Activated B cell treated with CpG ODN at 0.5 μM for 24 hours (primary cell): ENCODE measurements around the gene BRD1. TPM values are rescaled to one million over a fixed set of nuclear protein-coding genes. Genes with fewer than 3 reads are reported as not detected.

ENCODE experiments used
- ATAC-seq: fragments of 200-7000 bp; cut with Tn5 transposase; one replicate; pipeline ENCODE4 v1.10.0; 2021; ENCODE audit warnings: low read depth, mild to moderate bottlenecking, moderate library complexity
- CTCF ChIA-PET: fragments of 350-600 bp; sonication (Branson Sonifier 250); formaldehyde crosslinking; loops from one replicate; lab custom pipeline; 2021; ENCODE audit warnings: antibody characterized with exemption; lab: Charles Lee
- POLR2A ChIA-PET: fragments of 350-600 bp; sonication (Branson Sonifier 250); formaldehyde crosslinking; loops from one replicate; lab custom pipeline; 2021; ENCODE audit warnings: antibody characterized with exemption; lab: Charles Lee
- DNase-seq: peaks from one replicate; pipeline ENCODE4 v3.0.0; 2022
- H3K27ac Mint-ChIP-seq: one replicate; pipeline ENCODE4 v1.8.0; 2020; ENCODE audit warnings: mixed read lengths
- H3K27me3 Mint-ChIP-seq: one replicate; pipeline ENCODE4 v1.8.0; 2021; ENCODE audit warnings: mixed read lengths
- H3K36me3 Mint-ChIP-seq: one replicate; pipeline ENCODE4 v1.8.0; 2021; ENCODE audit warnings: low read depth, mixed read lengths
- H3K4me1 Mint-ChIP-seq: one replicate; pipeline ENCODE4 v1.8.0; 2021; ENCODE audit warnings: mixed read lengths
- H3K4me3 Mint-ChIP-seq: one replicate; pipeline ENCODE4 v1.8.0; 2020; ENCODE audit warnings: mild to moderate bottlenecking, mixed read lengths
- H3K9me3 Mint-ChIP-seq: one replicate; pipeline ENCODE4 v1.8.0; 2020; ENCODE audit warnings: mixed read lengths
- intact Hi-C: fragments of 100-400 bp; cut with micrococcal nuclease; formaldehyde crosslinking; loops from one replicate; pipeline ENCODE4 v1.15.1; 2024
- total RNA-seq: library from RNA; stranded (reverse); gene quantifications from 2 replicates; pipeline ENCODE4 v1.2.3, GENCODE V29; 2022
- TF ChIP-seq, protein P1 (sequence below): fragments of 200-600 bp; IDR thresholded peaks from one replicate; pipeline ENCODE4 v1.8.0; 2022; ENCODE audit warnings: antibody characterized with exemption, mild to moderate bottlenecking

The BRD1 gene
- total RNA-seq, 1 donor from 2014 or later: 45.8 TPM

DNA sequence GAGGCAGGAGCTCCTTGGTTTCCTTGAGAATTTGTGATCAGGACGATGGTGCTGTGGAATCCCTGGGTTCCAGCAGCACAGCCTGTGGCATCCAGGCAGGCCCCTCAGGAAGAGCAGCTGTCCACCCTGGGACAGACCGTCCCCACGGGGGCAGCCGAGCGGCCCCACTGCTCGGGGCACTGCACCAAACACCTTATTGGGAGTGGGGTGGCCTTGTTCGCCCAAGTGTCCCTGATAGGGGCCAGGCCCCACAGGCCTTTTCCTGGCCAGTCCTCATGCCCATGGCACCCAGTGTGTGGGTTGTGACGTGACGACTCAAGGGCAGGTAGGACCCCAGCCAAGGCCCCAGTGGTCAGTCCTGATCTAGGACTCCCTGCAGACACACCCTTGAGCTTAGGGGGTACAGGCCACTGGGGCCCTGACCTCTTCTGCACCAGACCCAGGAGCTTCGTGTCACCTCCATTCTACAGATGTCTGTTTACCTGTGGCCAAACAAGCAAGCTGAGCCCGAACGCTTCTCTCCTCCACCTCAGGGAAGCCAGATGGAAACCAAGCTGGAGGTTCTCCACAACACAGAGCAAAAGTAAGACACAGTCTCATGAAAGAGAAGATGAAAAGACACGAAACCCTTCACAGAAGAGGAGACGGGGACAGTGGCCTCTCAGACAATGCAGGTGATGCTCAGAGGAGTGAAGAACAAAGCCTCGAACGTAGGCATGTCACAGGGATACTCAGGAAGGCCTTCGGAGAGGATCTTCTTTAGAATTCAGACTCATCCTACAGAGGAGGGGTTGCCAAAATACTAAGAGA lies 1.6 kb upstream of the BRD1 start:
- intact Hi-C loops: loop anchor here (5.0 to 10.0 kb wide), 2 partner anchors 206 to 363 kb away; no protein-coding TSS in a partner anchor
- H3K4me3 Mint-ChIP-seq: peak overlapping the region; percentile 51
- H3K36me3 Mint-ChIP-seq: peaks cover 14% of the 10 kb centered on the region
- ChIA-PET POLR2A (interaction anchor here (0.6 to 1.7 kb wide), 4 partner anchors 9 to 133 kb away, joined by 3 to 7 read pairs (median 4); no protein-coding TSS in a partner anchor), CTCF (interaction anchor here (1.1 kb wide), 1 partner anchor 12 kb away, joined by 4 read pairs; no protein-coding TSS in a partner anchor)
- no peaks in the 10 kb centered on the region for H3K9me3 Mint-ChIP-seq
- H3K27me3 Mint-ChIP-seq: peaks cover 4% of the 10 kb centered on the region
- no peak for ATAC-seq
- H3K4me1 Mint-ChIP-seq: peaks cover 39% of the 10 kb centered on the region
- DNase-seq: no peak
- TF ChIP-seq, protein P1, sequence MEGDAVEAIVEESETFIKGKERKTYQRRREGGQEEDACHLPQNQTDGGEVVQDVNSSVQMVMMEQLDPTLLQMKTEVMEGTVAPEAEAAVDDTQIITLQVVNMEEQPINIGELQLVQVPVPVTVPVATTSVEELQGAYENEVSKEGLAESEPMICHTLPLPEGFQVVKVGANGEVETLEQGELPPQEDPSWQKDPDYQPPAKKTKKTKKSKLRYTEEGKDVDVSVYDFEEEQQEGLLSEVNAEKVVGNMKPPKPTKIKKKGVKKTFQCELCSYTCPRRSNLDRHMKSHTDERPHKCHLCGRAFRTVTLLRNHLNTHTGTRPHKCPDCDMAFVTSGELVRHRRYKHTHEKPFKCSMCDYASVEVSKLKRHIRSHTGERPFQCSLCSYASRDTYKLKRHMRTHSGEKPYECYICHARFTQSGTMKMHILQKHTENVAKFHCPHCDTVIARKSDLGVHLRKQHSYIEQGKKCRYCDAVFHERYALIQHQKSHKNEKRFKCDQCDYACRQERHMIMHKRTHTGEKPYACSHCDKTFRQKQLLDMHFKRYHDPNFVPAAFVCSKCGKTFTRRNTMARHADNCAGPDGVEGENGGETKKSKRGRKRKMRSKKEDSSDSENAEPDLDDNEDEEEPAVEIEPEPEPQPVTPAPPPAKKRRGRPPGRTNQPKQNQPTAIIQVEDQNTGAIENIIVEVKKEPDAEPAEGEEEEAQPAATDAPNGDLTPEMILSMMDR: no peak
- H3K27ac Mint-ChIP-seq: peak overlapping the region; percentile 63

- H3K4me1 Mint-ChIP-seq: peaks cover 45% of the 10 kb centered on the region
- ChIA-PET POLR2A (interaction anchor here (0.6 to 1.7 kb wide), 3 partner anchors 10 to 134 kb away, joined by 3 to 7 read pairs (median 3); no protein-coding TSS in a partner anchor), CTCF (no interaction called here)
- peak overlapping the region; percentile 44 for H3K4me3 Mint-ChIP-seq
- peaks cover 20% of the 10 kb centered on the region for H3K36me3 Mint-ChIP-seq
- H3K27me3 Mint-ChIP-seq: peaks cover 4% of the 10 kb centered on the region
- no peaks in the 10 kb centered on the region for H3K9me3 Mint-ChIP-seq
- ATAC-seq (no peak), DNase-seq (no peak)
- intact Hi-C loops: loop anchor here (5.0 to 10.0 kb wide), 2 partner anchors 206 to 364 kb away; no protein-coding TSS in a partner anchor
- TF ChIP-seq, protein P1: no peak
- peak overlapping the region; percentile 63 for H3K27ac Mint-ChIP-seq
Measured at GRCh38 chr22:49828599-49828965, 909 bp upstream of the BRD1 start.

- TF ChIP-seq, protein P1: no peak
- POLR2A ChIA-PET: interaction anchor here (1.6 kb wide), 2 partner anchors 90 to 98 kb away, joined by 5 to 6 read pairs; no protein-coding TSS in a partner anchor
- DNase-seq (no peak), ATAC-seq (peak; percentile 29)
- intact Hi-C loops: loop anchor here (1.0 to 10.0 kb wide), 4 partner anchors 26 to 365 kb away; partner anchors contain the start of genes ALG12, CRELD2 and ZBED4
- Mint-ChIP-seq H3K27ac (no peak overlapping the region), H3K4me1 (peaks cover 47% of the 10 kb centered on the region), H3K4me3 (peak overlapping the region; percentile 66), H3K27me3 (no peaks in the 10 kb centered on the region), H3K9me3 (no peaks in the 10 kb centered on the region), H3K36me3 (peaks cover 31% of the 10 kb centered on the region)
- CTCF ChIA-PET: no interaction called here
Measured at GRCh38 chr22:49827271-49827852, 311 bp downstream of the BRD1 start.

DNA sequence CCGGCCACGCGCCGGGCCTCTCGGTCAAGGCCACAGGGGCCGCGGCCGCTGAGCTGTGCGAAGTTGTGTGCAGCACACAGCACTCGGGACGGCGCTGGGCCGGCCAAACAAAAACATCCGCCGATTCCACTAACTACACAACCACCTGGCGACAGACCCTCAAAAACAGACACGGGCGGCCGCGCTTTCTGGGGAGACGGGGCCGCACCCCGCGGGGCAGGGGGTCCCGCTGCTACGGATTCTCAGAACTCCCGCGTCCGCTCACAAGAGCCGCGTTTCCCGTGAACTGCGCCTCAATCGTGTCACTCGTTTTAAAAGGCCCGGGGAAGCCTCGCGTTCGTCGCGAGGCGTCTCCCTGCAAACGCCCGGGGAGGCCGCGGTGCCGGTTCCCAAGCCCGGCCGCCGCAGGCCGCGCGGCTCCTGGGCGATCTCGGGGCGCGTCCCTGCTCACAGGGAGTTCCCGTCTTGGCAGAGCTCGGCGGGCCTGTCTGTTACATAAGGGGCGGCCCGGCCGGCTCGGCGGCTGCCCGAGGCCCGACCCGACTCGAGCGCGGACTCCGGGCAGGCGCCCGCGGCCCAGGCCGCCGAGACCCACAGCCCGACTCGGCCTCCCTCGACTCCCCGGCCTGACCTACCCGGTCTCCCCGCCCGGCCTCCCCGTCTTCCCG lies 936 bp downstream of the BRD1 start:
- Mint-ChIP-seq H3K9me3 (no peaks in the 10 kb centered on the region), H3K27me3 (no peaks in the 10 kb centered on the region), H3K4me3 (peak overlapping the region; percentile 84), H3K4me1 (peaks cover 47% of the 10 kb centered on the region), H3K36me3 (peaks cover 37% of the 10 kb centered on the region), H3K27ac (no peak overlapping the region)
- DNase-seq (peak; percentile 53), ATAC-seq (peak; percentile 13)
- ChIA-PET POLR2A (interaction anchor here (0.9 to 1.6 kb wide), 6 partner anchors 12 to 99 kb away, joined by 3 to 7 read pairs (median 4); partner anchors contain the start of gene ZBED4), CTCF (no interaction called here)
- TF ChIP-seq, protein P1: no peak
- intact Hi-C loops: loop anchor here (1.0 to 10.0 kb wide), 4 partner anchors 27 to 366 kb away; partner anchors contain the start of genes ALG12, CRELD2 and ZBED4
